GM18867 (cell line): ENCODE data around the gene C2CD3.
"Not testable (repeated sequence)": the region's sequence is repeated elsewhere in the genome, so short reads cannot be mapped to it uniquely, and the experiment has no call there.

Experiments used
- ATAC-seq: cut with Tn5 transposase; IDR thresholded peaks from one replicate; pipeline ENCODE4 v1.9.1; 2021; ENCODE audit warnings: mild to moderate bottlenecking, moderate library complexity; ENCODE audit not compliant: unreplicated experiment

Gene C2CD3

DNA sequence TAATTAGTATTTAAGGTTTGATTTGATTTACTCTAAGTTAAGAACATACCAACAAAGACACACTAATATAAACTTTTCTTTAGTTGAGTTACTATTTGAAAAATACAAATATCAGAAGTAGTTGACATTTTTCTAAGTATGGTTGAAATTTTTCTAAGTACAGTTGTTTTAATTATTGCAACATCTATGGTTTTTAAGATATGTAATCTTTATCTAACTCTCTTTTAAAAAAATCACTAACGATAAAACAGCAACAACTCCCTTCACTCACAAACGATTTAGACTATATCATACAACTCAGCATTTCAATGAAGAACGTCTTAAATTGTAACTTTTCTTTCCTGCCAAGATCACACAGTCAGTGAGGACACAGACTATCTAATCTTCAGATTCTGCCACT, 2.0 kb downstream of the C2CD3 start:
- ATAC-seq: no peak

DNA sequence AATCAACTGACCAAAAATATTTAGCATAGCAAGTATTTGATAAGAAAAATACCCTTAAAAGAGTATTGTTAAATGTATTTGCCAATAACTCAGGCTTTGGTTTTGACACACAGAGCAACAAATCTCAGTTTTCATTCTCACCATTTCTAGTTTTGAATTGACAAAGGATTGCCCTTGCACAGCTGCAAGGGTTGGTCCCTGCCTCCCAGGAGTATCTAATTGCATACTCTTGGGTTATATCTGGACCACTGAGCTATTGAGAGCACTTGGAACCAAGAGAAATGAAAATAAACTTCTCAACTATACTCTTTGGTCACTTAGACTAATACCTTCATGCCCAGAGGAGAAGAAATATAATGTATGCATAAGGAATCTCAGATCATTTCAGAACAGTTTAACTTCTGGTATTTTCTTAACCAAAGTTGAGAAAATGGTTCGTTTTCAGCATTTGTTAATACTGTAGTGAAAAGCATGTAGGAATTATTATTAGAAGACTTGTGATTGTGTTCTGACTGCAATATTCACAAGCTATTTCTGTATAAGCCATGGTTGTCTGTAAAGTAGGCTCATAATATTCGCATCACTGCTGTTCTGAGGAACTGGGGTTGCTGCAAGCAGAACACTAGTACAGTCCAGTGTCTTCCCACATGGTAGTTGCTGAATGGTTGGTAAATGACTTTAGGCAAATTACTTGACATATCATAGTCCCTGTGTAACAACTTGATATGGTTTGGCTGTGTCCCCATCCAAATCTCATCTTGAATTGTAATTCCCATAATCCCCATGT, 7.9 kb downstream of the C2CD3 start:
- ATAC-seq: peak; percentile 50

DNA sequence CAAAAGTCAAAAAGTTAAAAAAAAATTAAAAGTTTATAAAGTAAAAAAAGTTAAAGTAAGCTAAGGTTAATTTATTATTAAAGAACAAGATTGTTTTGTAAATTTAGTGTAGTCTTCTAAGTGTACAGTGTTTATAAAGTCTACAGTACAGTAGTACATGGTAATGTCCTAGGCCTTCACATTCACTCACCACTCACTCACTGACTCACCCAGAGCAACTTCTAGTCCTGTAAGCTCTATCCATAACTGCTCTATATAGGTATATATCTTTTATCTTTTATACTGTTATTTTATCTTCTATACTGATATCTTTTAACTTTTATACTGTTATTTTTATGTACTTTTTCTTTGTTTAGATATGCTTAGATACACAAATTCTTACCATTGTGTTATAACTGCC, 11.2 kb downstream of the C2CD3 start:
- ATAC-seq: no peak

DNA sequence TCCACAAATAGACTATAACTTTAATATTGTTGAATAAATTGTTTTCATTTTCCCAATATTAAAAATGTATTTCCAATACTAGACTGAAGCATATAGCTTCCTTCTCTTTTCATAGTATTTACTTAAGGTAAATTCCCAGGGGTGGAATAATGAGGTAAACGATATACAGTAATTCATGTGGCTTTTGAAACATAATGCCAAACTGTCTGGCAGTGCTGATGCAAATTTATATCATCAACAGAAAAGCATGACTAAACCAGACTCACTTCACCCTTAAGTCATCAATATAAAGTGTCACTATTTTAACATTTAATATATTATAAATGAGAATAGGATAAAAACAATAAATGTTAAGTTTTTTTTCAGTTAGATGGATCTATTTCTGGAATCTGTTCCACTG, 13.6 kb downstream of the C2CD3 start:
- ATAC-seq: no peak

- no peak for ATAC-seq
Observed at GRCh38 chr11:74154620-74155281, 16.1 kb downstream of the C2CD3 start.

DNA sequence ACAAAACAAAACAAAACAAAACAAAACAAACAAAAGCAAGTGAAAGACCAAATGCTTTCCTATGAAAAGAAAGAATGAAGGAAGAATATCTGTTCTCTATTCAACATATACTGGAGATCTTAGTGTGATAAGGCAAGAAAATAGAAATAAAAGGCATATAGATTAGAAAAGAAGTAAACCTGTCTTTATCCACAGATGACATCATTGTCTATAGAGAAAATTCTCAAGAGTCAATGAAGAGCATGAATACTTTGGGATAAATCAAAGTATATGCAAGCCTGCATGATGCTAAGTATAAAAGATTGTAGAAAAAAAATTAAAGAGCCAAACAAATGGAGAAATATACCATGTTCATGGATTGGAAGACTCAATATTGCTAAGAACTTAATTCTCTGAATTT, 17.6 kb downstream of the C2CD3 start:
- ATAC-seq: no peak

DNA sequence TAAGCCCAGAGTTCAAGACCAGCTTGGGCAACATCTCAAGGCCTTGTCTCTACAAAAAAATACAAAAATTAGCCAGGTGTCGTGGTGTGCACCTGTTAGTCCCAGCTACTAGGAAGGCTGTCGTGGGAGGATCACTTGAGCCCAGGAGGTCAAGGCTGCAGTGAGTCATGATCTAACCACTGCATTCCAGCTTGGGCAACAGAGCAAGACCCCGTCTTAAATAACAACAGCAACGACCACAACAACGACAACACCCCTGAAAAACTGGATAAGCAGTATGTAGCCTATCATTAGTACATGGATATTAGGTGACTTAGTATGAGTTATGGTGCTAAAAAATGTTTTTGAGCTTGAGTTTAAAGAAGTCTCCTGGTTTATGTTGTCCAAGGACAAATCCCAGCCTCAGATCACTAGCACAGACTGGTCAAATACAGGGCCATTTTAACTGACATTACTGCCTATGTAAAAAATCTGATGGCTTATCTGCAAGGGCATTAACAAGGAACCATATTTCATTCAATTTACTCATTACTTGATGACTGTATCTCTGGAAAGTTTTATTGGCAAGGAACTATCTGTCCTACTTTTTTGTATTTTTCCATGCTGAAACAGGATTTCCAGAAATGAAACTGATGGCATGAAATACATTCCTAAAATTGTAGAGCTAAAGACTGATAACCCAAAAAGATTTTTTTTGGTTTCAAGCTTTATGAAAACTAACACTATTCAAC, 23.4 kb downstream of the C2CD3 start:
- ATAC-seq: no peak

DNA sequence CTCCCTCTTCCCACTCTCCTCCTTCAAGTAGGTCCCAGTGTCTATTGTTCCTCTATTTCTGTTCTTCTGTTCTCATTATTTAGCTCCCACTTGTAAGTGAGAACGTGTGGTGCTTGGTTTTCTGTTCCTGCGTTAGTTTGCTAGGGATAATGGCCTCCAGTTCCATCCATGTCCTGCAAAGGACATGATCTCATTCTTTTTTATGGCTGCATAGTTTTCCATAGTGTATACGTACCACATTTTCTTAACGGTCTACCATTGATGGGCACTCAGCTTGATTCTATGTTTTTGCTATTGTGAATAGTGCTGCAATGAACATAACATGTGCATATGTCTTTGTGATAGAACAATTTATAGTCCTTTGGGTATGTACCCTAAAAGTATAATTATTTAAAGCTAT, 26.2 kb downstream of the C2CD3 start:
- ATAC-seq: no peak

GRCh38 chr11:74142624-74143023, 28.2 kb downstream of the C2CD3 start:
- ATAC-seq: no peak

DNA sequence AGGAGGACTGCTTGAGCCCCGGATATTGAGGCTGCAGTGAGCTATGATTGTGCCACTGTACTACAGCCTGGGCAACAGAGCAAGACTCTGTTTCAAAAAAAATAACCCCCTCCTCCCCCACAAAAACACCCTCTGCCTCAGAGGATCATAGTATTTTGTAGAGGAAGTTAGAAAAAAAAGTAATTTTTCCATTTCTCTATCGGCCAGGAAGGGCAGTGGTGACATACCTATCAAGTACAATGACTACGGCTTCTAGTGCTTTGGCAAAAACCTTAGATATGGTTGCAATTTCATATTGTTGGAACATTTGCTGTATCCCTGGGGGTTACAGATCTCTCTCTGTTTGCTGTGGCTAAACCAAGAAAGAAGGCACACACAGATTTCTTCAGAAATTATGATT, 28.9 kb downstream of the C2CD3 start:
- no peak for ATAC-seq

DNA sequence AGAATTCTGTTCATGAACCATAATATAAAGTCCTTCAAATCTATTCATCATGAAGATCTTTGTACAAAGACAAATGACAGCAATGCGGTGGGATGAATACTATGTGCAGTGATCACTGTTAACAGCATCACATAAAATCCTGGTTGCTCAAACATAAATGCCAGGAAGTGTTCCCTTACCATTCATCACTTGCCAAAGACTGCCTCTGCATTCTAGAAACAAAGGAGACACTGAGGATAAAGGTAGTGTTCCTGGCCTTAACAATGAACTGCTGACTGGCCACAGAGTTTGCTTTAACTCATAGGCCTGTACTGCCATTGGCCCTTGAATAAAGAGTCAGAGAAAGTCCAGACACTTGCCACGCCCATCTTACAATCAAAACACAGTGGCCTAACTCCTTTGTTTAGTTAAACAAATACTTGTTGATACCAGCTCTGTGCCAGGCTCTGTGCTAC, 29.5 kb downstream of the C2CD3 start:
- ATAC-seq: no peak

GRCh38 chr11:74139919-74140431, 30.8 kb downstream of the C2CD3 start:
- ATAC-seq: not testable (repeated sequence)

DNA sequence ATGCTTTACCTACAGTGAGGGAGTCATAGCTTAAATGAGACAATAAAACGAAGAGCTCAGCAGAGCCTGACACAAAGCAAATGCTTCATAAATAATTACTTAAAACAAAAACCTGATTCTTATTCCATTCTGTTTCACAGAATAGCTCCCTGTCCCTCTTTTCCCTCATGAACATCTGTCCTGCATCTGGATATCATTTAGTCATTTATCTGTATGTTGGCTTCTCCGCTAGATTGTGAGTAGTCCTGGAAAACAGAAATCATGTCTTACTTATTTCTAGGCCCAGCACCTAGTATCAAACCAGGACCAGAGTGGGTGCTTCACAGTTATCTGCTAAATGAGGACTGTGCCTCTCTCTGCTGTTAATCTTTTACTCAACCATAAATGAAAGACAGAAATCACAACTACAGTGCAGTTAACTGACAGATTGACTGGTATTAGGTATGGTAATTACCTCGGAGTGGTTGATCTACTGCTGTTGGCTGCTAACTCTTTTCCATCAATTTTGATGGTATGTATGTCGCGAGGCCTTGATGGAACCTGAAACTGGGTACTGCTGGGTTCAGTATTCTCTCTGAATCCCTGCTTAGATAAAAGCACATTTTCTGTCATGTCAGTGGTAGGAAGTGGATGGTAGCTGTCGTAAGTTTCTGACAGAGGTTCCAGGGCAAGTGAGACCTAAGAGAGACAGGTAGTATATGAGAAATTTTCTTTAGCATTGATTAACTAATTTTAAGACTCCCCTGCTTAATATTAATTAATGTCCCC, 31.5 kb downstream of the C2CD3 start:
- no peak for ATAC-seq

- no peak for ATAC-seq
Observed at GRCh38 chr11:74138572-74138971, 32.2 kb downstream of the C2CD3 start.

- ATAC-seq: no peak
Observed at GRCh38 chr11:74138021-74138420, 32.8 kb downstream of the C2CD3 start.

DNA sequence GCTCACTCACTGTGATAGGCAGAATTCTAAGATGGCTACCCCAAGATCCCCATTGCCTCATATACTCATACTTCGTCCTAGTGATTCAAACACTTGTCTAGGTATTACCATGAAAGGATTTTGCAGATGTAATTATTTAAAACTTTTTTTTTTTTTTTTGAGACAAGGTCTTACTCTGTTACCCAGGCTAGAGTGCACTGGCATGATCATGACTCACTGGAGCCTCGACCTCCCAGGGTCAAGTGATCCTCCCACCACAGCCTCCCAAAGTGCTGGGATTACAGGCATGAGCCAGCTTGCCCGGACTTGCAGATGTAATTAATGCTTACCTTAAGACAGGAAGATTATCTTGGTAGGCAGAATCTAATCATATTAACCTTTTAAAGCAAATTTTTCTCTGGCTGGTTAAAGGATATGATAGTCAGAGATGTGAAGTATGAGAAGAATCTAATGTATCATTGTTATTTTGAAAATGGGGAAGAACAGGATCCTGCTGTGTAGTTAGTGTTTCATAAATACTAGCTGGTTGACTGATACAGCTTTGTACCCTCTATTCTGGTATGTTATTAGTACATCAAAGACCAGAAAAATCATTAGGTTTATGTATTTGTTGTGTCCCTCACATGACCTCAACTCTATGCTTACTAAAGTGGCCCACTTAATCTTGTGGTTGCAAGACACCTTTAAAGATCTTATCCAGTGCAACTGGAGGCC, 35.5 kb downstream of the C2CD3 start:
- ATAC-seq: no peak

DNA sequence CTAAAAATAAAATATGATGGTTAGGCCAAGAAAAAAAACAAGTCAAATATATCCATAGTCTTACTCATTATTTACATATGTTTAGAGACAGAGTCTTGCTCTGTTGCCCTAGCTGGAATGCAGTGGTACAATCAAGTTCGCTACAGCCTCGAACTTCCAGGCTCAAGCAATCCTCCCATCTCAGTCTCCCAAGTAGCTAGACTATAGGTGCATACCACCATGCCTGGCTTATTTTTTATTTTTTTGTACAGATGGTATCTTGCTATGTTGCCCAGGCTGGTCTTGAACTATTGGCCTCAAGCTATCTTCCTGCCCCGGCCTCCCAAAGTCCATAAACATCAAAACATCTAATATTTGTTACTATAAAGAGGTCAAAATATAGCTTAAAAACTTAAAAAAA, 36.1 kb downstream of the C2CD3 start:
- no peak for ATAC-seq

DNA sequence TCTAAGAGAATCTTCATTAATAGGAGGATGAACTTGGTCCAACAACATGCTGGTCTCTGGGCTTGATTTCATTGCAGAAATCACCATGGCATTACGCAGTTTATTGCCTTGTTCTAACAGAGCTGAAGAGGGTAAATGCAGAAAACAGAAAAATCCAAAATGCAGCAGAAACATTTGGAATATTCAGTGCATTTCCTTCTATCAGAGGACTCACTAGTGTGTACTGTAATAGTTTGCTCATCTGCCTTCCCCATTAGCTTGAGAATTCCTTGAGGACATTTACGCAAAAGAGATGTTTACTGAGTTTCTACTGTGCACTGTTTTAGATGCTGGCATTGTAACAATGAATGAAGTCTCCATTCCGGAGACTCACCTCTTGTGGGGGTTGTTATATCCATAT, 37.4 kb downstream of the C2CD3 start:
- no peak for ATAC-seq

GRCh38 chr11:74132833-74133232, 38.0 kb downstream of the C2CD3 start:
- no peak for ATAC-seq

DNA sequence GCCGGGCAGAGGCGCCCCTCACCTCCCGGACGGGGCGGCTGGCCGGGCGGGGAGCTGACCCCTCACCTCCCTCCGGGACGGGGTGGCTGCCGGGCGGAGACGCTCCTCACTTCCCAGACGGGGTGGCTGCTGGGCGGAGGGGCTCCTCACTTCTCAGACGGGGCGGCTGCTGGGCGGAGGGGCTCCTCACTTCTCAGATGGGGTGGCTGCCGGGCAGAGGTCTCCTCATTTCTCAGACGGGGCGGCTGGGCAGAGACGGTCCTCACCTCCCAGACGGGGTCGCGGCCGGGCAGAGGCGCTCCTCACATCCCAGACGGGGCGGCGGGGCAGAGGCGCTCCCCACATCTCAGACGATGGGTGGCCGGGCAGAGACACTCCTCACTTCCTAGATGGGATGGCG, 41.7 kb downstream of the C2CD3 start:
- not testable (repeated sequence) for ATAC-seq
